Calu3 (cell line): ENCODE results near the gene ITPKB. TPM values are rescaled to one million over a fixed set of nuclear protein-coding genes. Genes with fewer than 3 reads are reported as not detected.

Experiments used
- BruUV-seq: library from RNA; stranded (reverse); fragments of 400-500 nt; replicated peaks from 2 replicates; lab custom pipeline; 2021; lab: Mats Ljungman, UMichigan
- CTCF ChIA-PET: fragments of 300-600 bp; sonication (Branson Sonifier 250); formaldehyde crosslinking; loops from one replicate; lab custom pipeline; 2022; ENCODE audit warnings: antibody characterized with exemption; lab: Charles Lee
- DNase-seq: peaks from one replicate; pipeline ENCODE4 v3.0.0; 2022
- H3K27ac Mint-ChIP-seq: one replicate; pipeline ENCODE4 v1.8.0; 2022; ENCODE audit warnings: mixed read lengths; ENCODE audit not compliant: unreplicated experiment
- H3K27me3 Mint-ChIP-seq: one replicate; pipeline ENCODE4 v1.8.0; 2022; ENCODE audit warnings: mixed read lengths; ENCODE audit not compliant: unreplicated experiment
- H3K36me3 Mint-ChIP-seq: one replicate; pipeline ENCODE4 v1.8.0; 2022; ENCODE audit warnings: mild to moderate bottlenecking, moderate library complexity, mixed read lengths; ENCODE audit not compliant: insufficient read depth, unreplicated experiment
- H3K4me1 Mint-ChIP-seq: one replicate; pipeline ENCODE4 v1.8.0; 2022; ENCODE audit warnings: mild to moderate bottlenecking, low read depth, mixed read lengths; ENCODE audit not compliant: unreplicated experiment
- H3K4me3 Mint-ChIP-seq: one replicate; pipeline ENCODE4 v1.8.0; 2022; ENCODE audit warnings: mild to moderate bottlenecking, low read depth, moderate library complexity, mixed read lengths; ENCODE audit not compliant: unreplicated experiment
- H3K9me3 Mint-ChIP-seq: one replicate; pipeline ENCODE4 v1.8.0; 2022; ENCODE audit warnings: low read depth, mixed read lengths; ENCODE audit not compliant: unreplicated experiment
- CTCF ChIP-seq: fragments of 200-600 bp; IDR thresholded peaks from one replicate; pipeline ENCODE4 v1.8.0; 2022; ENCODE audit warnings: antibody characterized with exemption; ENCODE audit not compliant: unreplicated experiment
- intact Hi-C: fragments of 100-400 bp; cut with micrococcal nuclease; formaldehyde crosslinking; loops from one replicate; pipeline ENCODE4 v1.10.0; 2022; ENCODE audit not compliant: unreplicated experiment
- total RNA-seq: library from RNA; stranded (reverse); gene quantifications from 2 replicates; pipeline ENCODE4 v1.2.3, GENCODE V29; 2022

Gene ITPKB
- total RNA-seq, 1 experiment from 2014 or later: 11.8 TPM

GRCh38 chr1:226634611-226635246, 104.4 kb downstream of the ITPKB start:
- no TSS peak for BruUV-seq
- H3K27ac Mint-ChIP-seq: no peak overlapping the region

GRCh38 chr1:226634166-226634588, 104.9 kb downstream of the ITPKB start:
- Mint-ChIP-seq H3K4me3 (no peak overlapping the region), H3K27ac (no peak overlapping the region), H3K36me3 (no peaks in the 10 kb centered on the region), H3K27me3 (no peaks in the 10 kb centered on the region), H3K4me1 (no peaks in the 10 kb centered on the region), H3K9me3 (no peaks in the 10 kb centered on the region)
- no TSS peak for BruUV-seq
- intact Hi-C loops: loop anchor here (1.0 kb wide), 1 partner anchor 194 kb away; no protein-coding TSS in a partner anchor
- CTCF ChIA-PET: interaction anchor here (1.2 to 4.0 kb wide), 3 partner anchors 8 to 194 kb away, joined by 4 to 19 read pairs (median 4); no protein-coding TSS in a partner anchor
- DNase-seq: peak; percentile 87
- peak; percentile 99 for TF ChIP-seq CTCF

More at GRCh38 chr1:226634611-226635246, 104.4 kb downstream of the ITPKB start:
- H3K4me1 Mint-ChIP-seq: no peaks in the 10 kb centered on the region
- CTCF ChIA-PET: interaction anchor here (0.7 to 4.0 kb wide), 4 partner anchors 8 to 194 kb away, joined by 4 to 19 read pairs (median 4); no protein-coding TSS in a partner anchor
- TF ChIP-seq CTCF: no peak
- DNase-seq: no peak
- H3K4me3 Mint-ChIP-seq: no peak overlapping the region
- peaks cover 4% of the 10 kb centered on the region for H3K36me3 Mint-ChIP-seq
- no peaks in the 10 kb centered on the region for H3K9me3 Mint-ChIP-seq
- intact Hi-C loops: loop anchor here (1.0 kb wide), 1 partner anchor 194 kb away; no protein-coding TSS in a partner anchor
- H3K27me3 Mint-ChIP-seq: no peaks in the 10 kb centered on the region

GRCh38 chr1:226633541-226634165, 105.4 kb downstream of the ITPKB start:
- Mint-ChIP-seq H3K27ac (no peak overlapping the region), H3K9me3 (no peaks in the 10 kb centered on the region), H3K36me3 (no peaks in the 10 kb centered on the region), H3K4me3 (no peak overlapping the region), H3K27me3 (no peaks in the 10 kb centered on the region), H3K4me1 (no peaks in the 10 kb centered on the region)
- intact Hi-C loops: loop anchor here (1.0 kb wide), 1 partner anchor 195 kb away; no protein-coding TSS in a partner anchor
- TF ChIP-seq CTCF: no peak
- DNase-seq: no peak
- CTCF ChIA-PET: interaction anchor here (0.8 to 4.0 kb wide), 3 partner anchors 9 to 195 kb away, joined by 3 to 19 read pairs (median 3); no protein-coding TSS in a partner anchor
- no TSS peak for BruUV-seq

GRCh38 chr1:226632922-226633351, 106.1 kb downstream of the ITPKB start:
- BruUV-seq: no TSS peak
- no peak for DNase-seq
- TF ChIP-seq CTCF: no peak
- H3K4me3 Mint-ChIP-seq: no peak overlapping the region
- peaks cover under 1% of the 10 kb centered on the region for H3K27me3 Mint-ChIP-seq
- H3K9me3 Mint-ChIP-seq: no peaks in the 10 kb centered on the region
- no peaks in the 10 kb centered on the region for H3K4me1 Mint-ChIP-seq
- H3K27ac Mint-ChIP-seq: no peak overlapping the region
- CTCF ChIA-PET: interaction anchor here (0.6 to 4.0 kb wide), 5 partner anchors 10 to 195 kb away, joined by 3 to 19 read pairs (median 3); no protein-coding TSS in a partner anchor
- no peaks in the 10 kb centered on the region for H3K36me3 Mint-ChIP-seq
- intact Hi-C loops: no loop called here
